Trophoblast cell (in vitro differentiated cells and primary cell): ENCODE measurements around the gene SEC22A.

Source experiments
- DNase-seq, 2 donors: peaks; one replicate each; pipeline ENCODE4 v3.0.0-alpha.2; 2016
- H2AFZ ChIP-seq: 2 replicates; pipeline ENCODE4 v1.6.1; 2013; ENCODE audit warnings: low read length, moderate library complexity, mild to moderate bottlenecking; ENCODE audit not compliant: insufficient read depth, poor library complexity
- H2AK5ac ChIP-seq: 2 replicates; pipeline ENCODE4 v1.6.1; 2013; ENCODE audit warnings: mild to moderate bottlenecking, low read length
- H2BK120ac ChIP-seq: 2 replicates; pipeline ENCODE4 v1.6.1; 2013; ENCODE audit warnings: low read length, mild to moderate bottlenecking, moderate library complexity; ENCODE audit not compliant: insufficient read depth, poor library complexity
- H2BK12ac ChIP-seq: 2 replicates; pipeline ENCODE4 v1.6.1; 2013; ENCODE audit warnings: mild to moderate bottlenecking, low read length, moderate library complexity
- H2BK5ac ChIP-seq: 2 replicates; pipeline ENCODE4 v1.6.1; 2013; ENCODE audit warnings: low read length, low read depth, moderate library complexity, mild to moderate bottlenecking; ENCODE audit not compliant: poor library complexity
- H3K14ac ChIP-seq: 2 replicates; pipeline ENCODE4 v1.6.1; 2013; ENCODE audit warnings: mild to moderate bottlenecking, low read length
- H3K18ac ChIP-seq: 2 replicates; pipeline ENCODE4 v1.6.1; 2013; ENCODE audit warnings: mild to moderate bottlenecking, low read length
- H3K23ac ChIP-seq: 2 replicates; pipeline ENCODE4 v1.6.1; 2013; ENCODE audit warnings: low read length
- H3K27ac ChIP-seq: 2 replicates; pipeline ENCODE4 v1.5.1; 2013; ENCODE audit warnings: low read depth, mild to moderate bottlenecking, inconsistent platforms, low read length, moderate library complexity
- H3K27me3 ChIP-seq: 2 replicates; pipeline ENCODE4 v1.6.1; 2013; ENCODE audit warnings: inconsistent platforms, mild to moderate bottlenecking, low read length, moderate library complexity; ENCODE audit not compliant: insufficient read depth
- H3K36me3 ChIP-seq, 2 experiments: 1 replicate in 1 of 2; 2 replicates in 1 of 2; pipeline ENCODE4 v1.6.1; 2013; ENCODE audit warnings: low read length in 2 of 2, mild to moderate bottlenecking in 2 of 2, moderate library complexity in 1 of 2; ENCODE audit not compliant: insufficient read depth in 2 of 2, control insufficient read depth in 1 of 2
- H3K4ac ChIP-seq: 2 replicates; pipeline ENCODE4 v1.6.1; 2013; ENCODE audit warnings: low read depth, mild to moderate bottlenecking, low read length, moderate library complexity
- H3K4me1 ChIP-seq, 2 experiments: 1 replicate in 1 of 2; 2 replicates in 1 of 2; pipeline ENCODE4 v1.6.1; 2013; ENCODE audit warnings: low read length in 2 of 2, mild to moderate bottlenecking in 2 of 2, moderate library complexity in 1 of 2; ENCODE audit not compliant: insufficient read depth in 2 of 2, control insufficient read depth in 1 of 2
- H3K4me2 ChIP-seq: 2 replicates; pipeline ENCODE4 v1.6.1; 2013; ENCODE audit warnings: inconsistent platforms, mild to moderate bottlenecking, low read length, moderate library complexity
- H3K4me3 ChIP-seq: 2 replicates; pipeline ENCODE4 v1.5.1; 2013; ENCODE audit warnings: mild to moderate bottlenecking, low read depth, low read length, inconsistent platforms
- H3K79me1 ChIP-seq: one replicate; pipeline ENCODE4 v1.6.1; 2013; ENCODE audit warnings: low read length
- H3K79me2 ChIP-seq: 2 replicates; pipeline ENCODE4 v1.6.1; 2013; ENCODE audit warnings: low read length, mild to moderate bottlenecking; ENCODE audit not compliant: control insufficient read depth, insufficient read depth, poor library complexity
- H3K9ac ChIP-seq: 2 replicates; pipeline ENCODE4 v1.6.1; 2013; ENCODE audit warnings: mild to moderate bottlenecking, low read length
- H3K9me3 ChIP-seq: 2 replicates; pipeline ENCODE4 v1.6.1; 2013; ENCODE audit warnings: low read depth, mild to moderate bottlenecking, control low read depth, inconsistent platforms, low read length; ENCODE audit not compliant: insufficient read depth
- H4K12ac ChIP-seq: 2 replicates; pipeline ENCODE4 v1.6.1; 2013; ENCODE audit warnings: low read depth, mild to moderate bottlenecking, low read length, moderate library complexity
- H4K8ac ChIP-seq: 2 replicates; pipeline ENCODE4 v1.6.1; 2013; ENCODE audit warnings: low read depth, mild to moderate bottlenecking, low read length, moderate library complexity
- H4K91ac ChIP-seq: one replicate; pipeline ENCODE4 v1.6.1; 2013; ENCODE audit warnings: low read depth, mild to moderate bottlenecking, low read length, moderate library complexity
- WGBS: extraction: QIAGEN DNeasy Blood & Tissue Kit; methylation state at CpG from one replicate; pipeline ENCODE4 v1.1.7; 2013; ENCODE audit warnings: missing lambda C conversion rate; ENCODE audit not compliant: insufficient read length, insufficient coverage; ENCODE audit errors: extremely low coverage; 5-methylcytosine and 5-hydroxymethylcytosine counted together

SEC22A gene

DNA sequence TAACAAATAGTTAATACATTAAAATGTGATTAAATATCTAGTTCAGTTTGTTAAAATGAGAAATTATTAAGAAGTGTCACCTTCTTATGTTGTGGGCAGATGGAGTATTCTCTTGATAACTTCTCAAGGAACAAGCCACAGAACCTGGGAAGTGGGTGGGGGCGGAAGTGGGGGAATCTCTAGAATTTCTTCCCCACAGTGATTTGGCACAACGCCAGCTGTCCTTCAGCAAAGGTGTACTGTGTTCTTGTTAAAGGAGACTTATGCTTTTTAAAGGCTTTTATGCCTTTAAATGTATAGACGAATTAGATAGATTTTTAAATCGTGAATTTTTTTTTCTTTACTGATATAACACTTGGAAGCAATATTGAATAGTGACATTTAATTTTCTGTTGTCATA, 42.4 kb downstream of the SEC22A start:
- Histone ChIP-seq H4K91ac (no peak overlapping the region), H3K14ac (no peak overlapping the region), H2BK120ac (no peak overlapping the region), H4K12ac (no peak overlapping the region), H3K18ac (no peak overlapping the region), H3K23ac (no peak overlapping the region), H3K4ac (no peak overlapping the region), H4K8ac (no peak overlapping the region), H3K36me3 (no peaks in the 10 kb centered on the region), H3K4me2 (no peak overlapping the region), H3K9me3 (no peaks in the 10 kb centered on the region), H3K4me3 (no peak overlapping the region), H3K27me3 (no peaks in the 10 kb centered on the region), H2BK12ac (no peak overlapping the region), H3K9ac (no peak overlapping the region), H2AFZ (no peak overlapping the region), H3K27ac (no peak overlapping the region), H3K79me2 (no peaks in the 10 kb centered on the region), H3K4me1 (no peaks in the 10 kb centered on the region), H2AK5ac (no peak overlapping the region), H3K79me1 (no peaks in the 10 kb centered on the region), H2BK5ac (no peak overlapping the region)
- no peak for DNase-seq
- WGBS, result no CpG with 5 or more reads among the region's 4 CpGs

- Histone ChIP-seq H3K18ac (no peak overlapping the region), H4K12ac (no peak overlapping the region), H2AFZ (no peak overlapping the region), H3K79me1 (no peaks in the 10 kb centered on the region), H3K4me2 (no peak overlapping the region), H3K27ac (no peak overlapping the region), H2BK12ac (no peak overlapping the region), H2BK120ac (no peak overlapping the region), H3K27me3 (no peaks in the 10 kb centered on the region), H3K4me1 (no peaks in the 10 kb centered on the region), H3K36me3 (no peaks in the 10 kb centered on the region), H3K4me3 (no peak overlapping the region), H3K79me2 (no peaks in the 10 kb centered on the region), H4K91ac (no peak overlapping the region), H3K4ac (no peak overlapping the region), H2AK5ac (no peak overlapping the region), H3K9me3 (no peaks in the 10 kb centered on the region), H3K14ac (no peak overlapping the region), H3K23ac (no peak overlapping the region), H4K8ac (no peak overlapping the region), H3K9ac (no peak overlapping the region), H2BK5ac (no peak overlapping the region)
- no peak for DNase-seq
- no CpG with 5 or more reads among the region's 3 CpGs for WGBS
Observed at GRCh38 chr3:123246866-123247265, 45.1 kb downstream of the SEC22A start.

- H3K27ac ChIP-seq, result no peak overlapping the region
- H3K18ac ChIP-seq, result no peak overlapping the region
- no peak overlapping the region for H3K9ac ChIP-seq
- DNase-seq, result no peak
- no peak overlapping the region for H3K23ac ChIP-seq
- H2BK120ac ChIP-seq, result no peak overlapping the region
- H3K79me2 ChIP-seq, result no peaks in the 10 kb centered on the region
- no peaks in the 10 kb centered on the region for H3K79me1 ChIP-seq
- H3K9me3 ChIP-seq, result no peaks in the 10 kb centered on the region
- H2BK5ac ChIP-seq, result no peak overlapping the region
- H3K4me1 ChIP-seq, result no peaks in the 10 kb centered on the region
- no peak overlapping the region for H4K91ac ChIP-seq
- no peak overlapping the region for H2AFZ ChIP-seq
- H3K14ac ChIP-seq, result no peak overlapping the region
- no CpG with 5 or more reads among the region's 2 CpGs for WGBS
- no peak overlapping the region for H2BK12ac ChIP-seq
- H2AK5ac ChIP-seq, result no peak overlapping the region
- H4K12ac ChIP-seq, result no peak overlapping the region
- H4K8ac ChIP-seq, result no peak overlapping the region
- no peak overlapping the region for H3K4me3 ChIP-seq
- H3K27me3 ChIP-seq, result no peaks in the 10 kb centered on the region
- H3K4ac ChIP-seq, result no peak overlapping the region
- no peak overlapping the region for H3K4me2 ChIP-seq
- peaks cover 1% of the 10 kb centered on the region in 2 experiments for H3K36me3 ChIP-seq
Observed at GRCh38 chr3:123256256-123256655, 54.5 kb downstream of the SEC22A start.

GRCh38 chr3:123258359-123258758, 56.6 kb downstream of the SEC22A start:
- Histone ChIP-seq H3K9ac (no peak overlapping the region), H3K14ac (no peak overlapping the region), H3K4me3 (no peak overlapping the region), H2AK5ac (no peak overlapping the region), H4K12ac (no peak overlapping the region), H3K23ac (no peak overlapping the region), H2BK5ac (no peak overlapping the region), H3K79me2 (no peaks in the 10 kb centered on the region), H3K79me1 (no peaks in the 10 kb centered on the region), H3K4ac (no peak overlapping the region), H3K4me1 (no peaks in the 10 kb centered on the region), H3K4me2 (no peak overlapping the region), H2BK12ac (no peak overlapping the region), H3K27ac (no peak overlapping the region), H3K36me3 (peaks cover 1% of the 10 kb centered on the region in 2 experiments), H4K8ac (no peak overlapping the region), H2AFZ (no peak overlapping the region), H3K27me3 (no peaks in the 10 kb centered on the region), H3K9me3 (no peaks in the 10 kb centered on the region), H3K18ac (no peak overlapping the region), H2BK120ac (no peak overlapping the region), H4K91ac (no peak overlapping the region)
- DNase-seq, result no peak
